HG02870 (cell line): ENCODE results near the gene DKC1.
"Not testable (repeated sequence)": the region's sequence is repeated elsewhere in the genome, so short reads cannot be mapped to it uniquely, and the experiment has no call there.

ENCODE experiments used
- ATAC-seq: cut with Tn5 transposase; IDR thresholded peaks from one replicate; pipeline ENCODE4 v1.9.1; 2021; ENCODE audit warnings: mild to moderate bottlenecking, moderate library complexity; ENCODE audit not compliant: unreplicated experiment

The DKC1 gene

GRCh38 chrX:154817048-154817618 lies 54.5 kb downstream of the DKC1 start:
- not testable (repeated sequence) for ATAC-seq

GRCh38 chrX:154818916-154819770 lies 56.5 kb downstream of the DKC1 start:
- no peak for ATAC-seq

DNA sequence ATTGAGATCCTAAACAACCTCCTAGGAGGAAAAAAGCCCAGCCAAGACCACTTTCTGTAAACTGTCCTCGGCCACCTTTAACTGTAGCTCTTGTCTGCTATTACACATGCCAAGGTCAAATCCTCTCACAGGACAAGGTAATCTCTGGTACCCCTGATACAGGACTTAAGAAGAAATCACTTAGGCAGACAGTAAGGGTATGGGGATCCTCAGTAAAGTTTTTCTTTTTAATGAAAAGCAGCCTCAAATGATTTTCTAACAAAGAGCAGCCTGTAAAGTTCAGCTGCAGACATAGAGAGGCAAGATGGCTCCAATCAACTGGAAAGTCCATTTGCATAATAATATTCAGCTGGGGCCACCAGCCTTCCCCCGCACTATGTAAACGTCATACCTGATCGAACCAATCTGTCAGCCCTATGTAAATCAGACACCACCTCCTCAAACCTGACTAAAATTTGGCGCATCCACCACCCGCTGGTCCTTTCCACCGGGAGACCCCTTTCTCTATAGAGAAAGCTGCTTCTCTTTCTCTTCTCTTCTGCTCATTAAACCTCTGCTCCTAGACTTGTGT lies 57.2 kb downstream of the DKC1 start:
- ATAC-seq: no peak

DNA sequence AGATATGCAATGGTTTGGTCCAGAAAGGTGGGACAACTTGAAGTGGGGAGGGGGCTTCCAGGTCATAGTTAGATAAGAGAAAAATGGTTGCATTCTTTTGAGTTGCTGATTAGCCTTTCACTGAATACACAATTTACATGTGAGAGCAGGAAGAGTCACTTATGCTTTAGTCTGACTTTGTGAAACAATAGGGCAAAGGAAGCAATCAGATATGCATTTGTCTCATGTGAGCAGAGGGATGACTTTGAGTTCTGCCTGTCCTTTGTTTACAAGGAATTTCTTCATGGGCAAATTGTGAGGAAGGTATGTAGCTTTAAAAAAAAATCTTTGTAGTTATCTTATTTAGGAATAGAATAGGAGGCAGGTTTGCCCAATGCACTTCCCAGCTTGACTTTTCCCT lies 58.9 kb downstream of the DKC1 start:
- no peak for ATAC-seq

DNA sequence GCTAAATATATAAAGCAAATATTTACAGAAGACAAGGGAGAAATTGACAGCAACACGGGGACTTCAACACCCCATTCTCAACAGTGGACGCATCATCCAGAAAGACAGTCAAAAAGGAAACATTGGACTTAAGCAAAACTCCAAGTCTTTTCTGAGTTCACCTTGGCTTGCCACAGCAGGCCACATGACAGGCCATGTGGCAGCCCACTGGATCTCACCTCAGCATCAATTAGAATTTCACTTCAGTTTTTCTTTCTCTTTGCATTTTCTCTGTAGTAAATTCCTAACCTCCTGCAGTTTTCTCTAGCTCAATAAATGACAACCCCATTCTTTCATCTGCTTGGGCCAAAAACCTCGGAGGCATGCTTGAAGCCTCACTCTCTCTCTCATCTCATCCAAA lies 59.4 kb downstream of the DKC1 start:
- no peak for ATAC-seq

DNA sequence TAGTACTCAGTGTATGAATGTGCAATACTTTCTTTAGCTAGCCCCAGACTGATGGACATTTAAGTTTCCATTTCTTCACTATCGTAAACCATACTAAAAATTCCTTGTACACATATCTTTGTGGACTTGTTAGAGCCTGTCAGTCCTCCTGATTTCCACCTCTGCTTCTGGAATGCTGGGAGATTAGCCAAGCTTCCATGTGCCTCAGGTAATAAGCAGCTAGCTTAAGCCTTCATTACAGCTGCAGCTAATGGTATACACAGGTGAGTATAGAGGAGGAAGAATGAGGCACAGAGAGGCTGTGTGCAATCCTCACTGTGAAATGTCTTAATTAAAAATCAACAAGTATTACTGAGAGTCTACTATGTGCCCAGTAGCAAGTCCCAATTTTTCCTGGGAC lies 62.0 kb downstream of the DKC1 start:
- ATAC-seq: no peak

DNA sequence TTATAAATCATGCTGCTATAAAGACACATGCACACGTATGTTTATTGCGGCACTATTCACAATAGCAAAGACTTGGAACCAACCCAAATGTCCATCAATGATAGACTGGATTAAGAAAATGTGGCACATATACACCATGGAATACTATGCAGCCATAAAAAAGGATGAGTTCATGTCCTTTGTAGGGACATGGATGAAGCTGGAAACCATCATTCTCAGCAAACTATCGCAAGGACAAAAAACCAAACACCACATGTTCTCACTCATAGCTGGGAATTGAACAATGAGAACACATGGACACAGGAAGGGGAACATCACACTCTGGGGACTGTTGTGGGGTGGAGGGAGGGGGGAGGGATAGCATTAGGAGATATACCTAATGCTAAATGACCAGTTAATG lies 62.9 kb downstream of the DKC1 start:
- not testable (repeated sequence) for ATAC-seq
